GM23338 (cell line): ENCODE data around the gene MRPS21.

Experiments used
- CREB1 ChIP-seq: fragments of 250-450 bp; sonication (Bioruptor Pico); IDR thresholded peaks from 2 replicates; pipeline ENCODE4 v1.5.0; 2020; ENCODE audit warnings: low read depth, mild to moderate bottlenecking, moderate library complexity
- CTCF ChIP-seq, 2 experiments: fragments of 200-600 bp in 1 of 2; sonication (generic) in 1 of 2; conservative IDR thresholded peaks; 2 replicates each; pipeline versions ENCODE4 v1.5.1 to v1.6.1; 2016 to 2017; ENCODE audit warnings: antibody characterized with exemption in 2 of 2, low read depth in 2 of 2, mild to moderate bottlenecking in 2 of 2, moderate library complexity in 1 of 2
- EZH2 ChIP-seq: fragments of 200-600 bp; sonication (generic); IDR thresholded peaks from one replicate; pipeline ENCODE4 v1.8.0; 2017; ENCODE audit warnings: antibody characterized with exemption, mild to moderate bottlenecking, low read depth; ENCODE audit not compliant: unreplicated experiment

GRCh38 chr1:150268705-150269403 is 24.8 kb upstream of the MRPS21 start, which contains the start of gene APH1A:
- TF ChIP-seq CTCF (conservative IDR thresholded peaks at IDR 0.05; ENCODE audit: low read depth in 2 of 2) (no peak), CREB1 (CRISPR knock-in tag) (peak; percentile 96), EZH2 (no peak)
